CD4-positive, alpha-beta T cell treated with Interleukin-4 for 1 hour (primary cell): ENCODE data around the gene ANO6.
"Not testable (repeated sequence)": the region's sequence is repeated elsewhere in the genome, so short reads cannot be mapped to it uniquely, and the experiment has no call there.

Experiments used
- DNase-seq, 2 donors: peaks; one replicate each; pipeline ENCODE4 v3.0.0-alpha.2; 2020 to 2022

The ANO6 gene

DNA sequence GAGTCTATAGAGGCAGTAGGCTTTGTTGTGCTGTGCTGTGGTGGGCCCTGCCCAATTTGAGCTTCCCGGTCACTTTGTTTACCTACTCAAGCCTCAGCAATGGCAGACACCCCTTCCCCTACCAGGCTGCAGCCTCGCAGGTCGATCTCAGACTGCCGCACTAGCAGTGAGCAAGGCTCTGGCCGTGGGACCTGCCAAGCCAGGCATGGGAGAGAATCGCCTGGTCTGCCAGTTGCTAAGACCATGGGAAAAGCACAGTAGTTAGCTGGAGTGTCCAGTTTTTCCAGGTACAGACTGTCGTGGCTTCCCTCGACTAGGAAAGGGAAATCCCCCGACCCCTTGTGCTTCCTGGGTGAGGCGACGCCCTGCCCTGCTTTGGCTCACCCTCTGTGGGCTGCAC, 26.3 kb downstream of the ANO6 start:
- DNase-seq: no peak

- no peak for DNase-seq
Observed at GRCh38 chr12:45243963-45244362, 28.1 kb downstream of the ANO6 start.

- DNase-seq: peak; percentile 28 to 29
Observed at GRCh38 chr12:45244561-45245343, 28.9 kb downstream of the ANO6 start.

DNA sequence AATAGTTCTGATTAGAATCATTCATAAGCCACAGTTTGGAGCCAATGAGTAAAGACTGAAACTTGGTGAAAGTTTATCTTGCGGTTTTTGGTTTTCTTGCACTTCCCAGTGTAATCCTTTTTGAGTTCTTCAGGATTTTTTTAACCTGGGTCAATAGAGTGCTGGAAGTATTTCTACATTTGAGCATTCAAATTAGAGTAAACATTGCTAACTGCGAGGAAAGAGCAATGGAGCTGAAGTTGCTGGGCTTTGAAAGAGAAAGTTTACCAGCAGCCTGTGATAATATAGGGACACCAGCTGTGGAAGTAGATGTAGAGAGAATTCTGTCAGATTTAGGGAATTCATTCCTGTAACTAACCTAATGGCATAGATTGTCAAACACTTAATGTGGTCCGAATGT, 30.3 kb downstream of the ANO6 start:
- no peak for DNase-seq

DNA sequence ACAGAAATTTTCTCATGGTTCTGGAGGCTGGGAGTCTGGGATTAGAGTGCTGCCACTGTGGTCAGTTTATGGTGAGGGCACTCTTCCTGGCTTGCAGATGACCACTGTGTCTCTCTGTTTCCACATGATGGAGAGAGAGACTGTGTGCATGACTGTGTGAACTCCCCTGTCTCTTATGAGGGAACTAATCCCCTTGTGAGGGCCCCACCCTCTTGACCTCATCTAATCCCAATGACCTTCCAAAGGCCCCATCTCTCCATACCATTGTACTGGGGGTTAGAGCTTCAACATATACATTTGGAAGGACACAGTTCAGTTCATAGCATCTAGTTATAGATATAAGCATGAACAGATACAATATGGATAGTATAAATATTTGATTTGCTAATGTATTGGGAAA, 31.7 kb downstream of the ANO6 start:
- DNase-seq: no peak

DNA sequence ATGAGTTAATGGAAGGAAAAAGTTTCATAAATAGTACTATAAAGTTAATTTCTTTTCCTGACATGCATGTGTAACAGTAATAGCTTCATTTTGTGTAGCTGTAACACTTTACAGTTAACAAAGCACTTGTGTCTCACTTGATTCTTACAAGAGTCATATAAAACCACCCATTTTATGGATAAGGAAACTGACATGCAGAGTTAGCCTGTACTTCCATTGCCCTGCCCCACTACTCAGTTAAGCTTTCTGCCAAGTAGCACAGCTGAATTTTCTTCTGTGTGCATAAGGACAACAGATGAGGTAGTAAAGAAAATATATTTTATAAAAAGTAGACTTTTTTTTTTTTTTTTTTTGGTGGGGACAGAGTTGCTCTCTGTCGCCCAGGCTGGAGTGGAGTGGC, 32.2 kb downstream of the ANO6 start:
- DNase-seq: no peak

DNA sequence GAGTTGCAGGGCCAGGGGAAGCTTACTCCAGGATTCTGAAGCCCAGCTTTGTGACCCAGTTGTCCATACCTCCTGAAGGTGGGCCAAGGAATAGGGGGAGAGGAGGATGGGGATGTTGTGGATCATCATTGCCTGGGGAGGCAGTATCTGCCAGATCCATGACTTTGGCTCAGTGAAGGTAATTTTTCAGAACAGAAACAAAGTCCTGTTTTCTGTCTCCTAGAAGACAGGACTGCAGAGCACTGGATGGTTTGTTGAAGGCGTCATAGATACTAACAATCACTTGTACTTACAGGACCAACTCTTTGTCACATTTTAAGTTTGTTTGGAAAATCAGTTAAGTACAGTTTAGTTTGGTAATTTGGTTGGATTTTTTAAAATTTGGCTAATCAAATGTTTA, 38.4 kb downstream of the ANO6 start:
- no peak for DNase-seq

DNA sequence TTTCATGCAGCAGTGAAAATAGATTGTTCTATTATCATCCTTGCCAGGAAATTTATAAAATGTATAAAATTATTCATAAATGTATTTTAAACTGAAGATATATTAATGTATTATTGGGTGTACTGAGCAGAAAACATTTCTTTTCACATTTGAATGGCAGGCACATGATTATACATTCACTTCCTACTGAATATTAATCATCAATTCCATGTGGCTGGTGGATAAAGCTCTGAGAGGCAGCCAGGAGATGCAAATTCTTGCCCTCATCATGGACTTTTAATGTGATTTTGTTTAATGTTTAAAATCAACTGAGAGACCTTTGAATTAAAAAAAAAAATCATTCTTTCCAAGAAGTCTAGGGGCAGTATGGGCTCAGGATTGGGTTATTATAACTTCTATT, 40.8 kb downstream of the ANO6 start:
- DNase-seq: no peak

DNA sequence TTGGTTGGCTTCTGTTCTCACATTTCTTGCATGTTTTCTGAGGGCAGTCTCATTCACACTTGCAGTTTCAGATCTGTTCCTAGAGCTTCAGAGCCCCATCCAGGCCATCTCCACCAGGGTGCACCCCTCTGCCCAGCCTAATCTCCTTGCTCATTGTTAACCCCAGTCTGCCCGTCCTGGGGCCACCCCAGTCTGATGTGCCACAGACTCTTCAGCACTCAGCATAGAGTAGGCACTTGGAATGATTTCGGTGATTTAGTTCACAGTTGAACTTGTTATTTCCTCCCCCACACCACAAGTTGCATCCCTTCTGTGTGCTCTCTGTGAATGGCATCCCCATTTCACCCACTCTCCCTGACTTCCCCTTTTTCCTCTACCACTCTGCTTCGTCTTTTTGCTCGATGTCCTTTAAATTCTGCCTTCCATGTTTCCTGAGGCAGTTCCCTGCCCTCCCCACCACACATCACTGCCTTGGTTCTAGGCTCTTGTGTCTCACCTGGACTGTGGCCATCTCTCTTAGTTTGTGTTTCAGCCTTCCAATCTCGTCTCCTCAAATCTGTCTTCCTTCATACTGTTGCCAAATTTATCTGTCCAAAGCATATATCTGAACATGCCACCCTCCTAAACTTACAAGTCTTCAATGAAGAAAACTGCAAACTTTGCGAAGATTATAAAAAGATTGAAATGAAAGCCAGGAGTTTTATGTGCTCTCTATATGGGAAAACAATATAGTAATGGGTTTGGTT, 41.5 kb downstream of the ANO6 start:
- DNase-seq: no peak

DNA sequence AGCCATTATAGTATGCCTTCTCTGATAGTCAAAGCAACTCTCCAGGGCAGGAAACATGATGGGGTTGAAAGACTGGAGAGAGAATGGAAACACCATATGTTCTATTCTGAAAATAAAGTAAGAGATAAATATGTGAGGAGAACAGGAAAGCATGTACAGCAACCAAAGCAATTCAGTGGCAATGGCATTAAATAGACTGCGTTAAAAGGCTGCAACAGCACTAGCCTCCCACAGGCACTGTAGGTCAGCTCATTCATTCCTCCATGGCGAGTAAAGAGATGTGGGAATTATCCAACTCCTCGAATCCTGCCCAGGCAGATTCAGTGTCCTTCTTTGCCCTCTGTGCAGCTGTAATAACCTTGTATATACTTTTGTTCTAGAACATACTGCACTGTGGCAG, 43.8 kb downstream of the ANO6 start:
- no peak for DNase-seq

DNA sequence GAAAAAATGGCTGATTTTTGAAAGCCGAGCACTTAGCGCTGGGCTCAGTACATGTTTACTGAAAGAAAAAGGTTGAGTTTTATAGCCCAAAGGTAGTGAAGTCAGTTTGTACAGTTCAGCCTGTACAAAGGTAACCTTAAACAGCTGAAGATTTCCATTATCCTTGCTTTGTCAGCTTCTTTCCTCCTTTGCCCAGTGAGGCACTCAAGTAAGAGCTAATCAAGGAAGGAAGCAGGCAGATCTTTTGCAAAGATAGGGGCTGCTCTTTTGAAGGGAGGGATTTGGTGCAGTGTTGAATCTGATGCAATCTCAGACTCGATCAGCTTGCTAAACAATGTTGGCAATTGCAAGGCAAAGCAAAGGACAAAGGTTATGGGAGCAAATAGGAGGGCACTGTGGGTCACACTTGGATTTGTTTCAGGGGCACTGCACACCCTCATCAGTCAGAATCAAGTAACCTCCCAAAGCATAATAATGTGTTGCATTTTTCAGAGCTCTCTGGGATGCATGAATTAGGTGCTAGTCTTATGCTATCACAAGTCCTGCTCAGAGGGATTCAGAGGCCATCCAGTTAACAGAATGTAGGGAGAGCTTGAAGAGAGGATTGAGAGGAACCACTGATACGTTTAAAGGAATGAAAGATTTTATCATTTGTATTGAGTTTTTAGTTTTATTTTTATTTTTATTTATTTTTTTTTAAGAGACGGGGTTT, 44.4 kb downstream of the ANO6 start:
- no peak for DNase-seq

DNA sequence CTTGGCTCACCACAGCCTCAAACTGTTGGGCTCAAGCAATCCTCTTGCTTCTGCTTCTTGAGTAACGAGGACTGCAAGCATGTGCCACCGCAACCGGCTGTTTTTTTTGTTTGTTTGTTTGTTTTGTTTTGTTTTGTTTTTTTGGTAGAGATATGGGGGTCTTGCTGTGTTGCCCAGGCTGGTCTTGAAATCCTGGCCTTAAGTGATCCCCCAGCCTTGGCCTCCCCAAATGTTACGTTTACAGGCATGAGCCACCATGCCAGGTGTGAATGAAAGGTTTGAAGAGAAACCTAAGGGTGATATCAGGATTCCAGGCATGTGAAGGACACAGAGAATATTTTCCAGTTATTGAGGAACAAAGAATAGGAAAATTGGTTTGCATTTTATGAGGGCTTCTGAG, 45.0 kb downstream of the ANO6 start:
- no peak for DNase-seq

GRCh38 chr12:45262185-45262584, 46.3 kb downstream of the ANO6 start:
- DNase-seq: not testable (repeated sequence)

DNA sequence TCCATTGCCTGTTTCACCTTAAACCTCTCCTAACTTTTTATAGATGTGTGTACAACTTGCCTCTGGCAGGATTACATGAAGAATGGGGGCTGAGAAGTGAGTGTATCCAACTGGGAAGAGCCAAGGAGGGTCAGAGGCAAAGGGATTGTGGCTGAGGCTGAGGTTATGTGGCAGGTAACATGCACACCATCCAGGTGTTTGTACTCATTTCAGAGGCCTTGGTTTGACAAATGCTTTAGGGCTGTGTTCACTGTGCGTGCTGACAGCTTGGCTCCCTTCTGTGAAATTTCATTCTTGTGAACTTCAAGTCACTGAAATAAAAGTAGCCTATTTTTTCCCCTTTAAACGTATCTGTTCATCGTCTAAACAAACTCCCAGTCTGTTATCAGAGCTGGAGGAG, 47.7 kb downstream of the ANO6 start:
- DNase-seq: no peak

DNA sequence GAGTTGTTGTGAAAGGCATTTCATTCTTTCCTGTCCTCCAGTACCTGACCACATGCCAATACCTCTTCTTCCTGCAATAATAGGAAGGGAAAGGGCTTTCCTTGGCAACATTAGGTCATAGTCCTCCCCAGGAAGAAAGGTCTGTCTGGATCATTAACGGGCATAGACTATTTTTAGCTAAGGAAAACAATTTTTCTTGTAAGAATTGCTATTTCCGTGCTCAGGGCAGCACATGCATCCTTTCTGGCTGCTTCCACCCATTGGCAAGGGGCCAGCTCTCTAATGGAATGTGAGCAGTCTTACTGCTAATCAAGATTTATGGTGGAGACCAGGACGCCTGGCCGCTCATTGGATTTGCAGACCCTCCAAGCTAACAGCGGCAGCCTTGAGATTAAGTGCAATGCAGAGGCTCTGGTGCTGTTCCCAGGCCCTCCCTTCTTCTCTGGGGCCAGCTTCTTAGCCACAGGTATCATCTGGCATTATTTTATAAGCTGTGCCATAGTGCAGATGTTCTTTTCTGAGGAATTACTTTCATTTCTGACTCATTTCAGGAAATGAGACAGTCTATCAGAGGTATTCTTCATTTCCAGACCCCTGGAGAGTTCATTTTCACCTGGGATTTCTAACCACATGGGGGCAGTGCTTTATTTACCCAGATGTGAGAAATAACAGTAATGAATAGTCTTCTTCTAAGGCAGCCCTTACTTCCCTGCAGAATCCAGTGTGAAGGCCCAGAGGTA, 52.9 kb downstream of the ANO6 start:
- DNase-seq: peak in 1 of 2 donors; percentile 2

- DNase-seq: no peak
Observed at GRCh38 chr12:45269412-45269751, 53.5 kb downstream of the ANO6 start.

- DNase-seq: no peak
Observed at GRCh38 chr12:45270951-45271350, 55.1 kb downstream of the ANO6 start.

DNA sequence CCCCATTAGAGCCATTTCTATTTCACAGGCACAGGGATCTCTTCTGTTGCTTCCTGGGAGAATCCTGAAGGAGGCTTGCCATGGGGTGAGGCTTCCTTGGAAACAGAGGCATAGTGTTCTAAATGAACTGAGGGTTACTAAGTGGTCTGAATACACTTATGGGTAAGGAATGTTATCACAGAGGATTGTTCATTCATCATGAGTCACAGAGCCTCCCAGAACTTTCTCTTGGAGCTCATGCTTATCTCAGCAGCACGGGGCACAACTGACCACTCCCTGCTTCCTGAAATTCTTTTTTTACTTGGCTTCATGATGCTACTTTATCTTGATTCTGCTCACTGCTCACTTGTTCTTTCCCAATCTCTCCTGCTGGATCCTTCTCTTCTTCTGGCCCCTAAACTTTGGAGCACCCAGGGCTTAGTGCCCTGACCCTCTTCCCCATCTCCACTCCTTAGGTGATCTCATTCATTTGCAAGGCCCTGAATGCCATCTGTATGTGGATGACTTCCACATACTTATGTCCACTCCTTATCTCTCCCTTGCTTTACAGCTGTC, 57.9 kb downstream of the ANO6 start:
- no peak for DNase-seq

DNA sequence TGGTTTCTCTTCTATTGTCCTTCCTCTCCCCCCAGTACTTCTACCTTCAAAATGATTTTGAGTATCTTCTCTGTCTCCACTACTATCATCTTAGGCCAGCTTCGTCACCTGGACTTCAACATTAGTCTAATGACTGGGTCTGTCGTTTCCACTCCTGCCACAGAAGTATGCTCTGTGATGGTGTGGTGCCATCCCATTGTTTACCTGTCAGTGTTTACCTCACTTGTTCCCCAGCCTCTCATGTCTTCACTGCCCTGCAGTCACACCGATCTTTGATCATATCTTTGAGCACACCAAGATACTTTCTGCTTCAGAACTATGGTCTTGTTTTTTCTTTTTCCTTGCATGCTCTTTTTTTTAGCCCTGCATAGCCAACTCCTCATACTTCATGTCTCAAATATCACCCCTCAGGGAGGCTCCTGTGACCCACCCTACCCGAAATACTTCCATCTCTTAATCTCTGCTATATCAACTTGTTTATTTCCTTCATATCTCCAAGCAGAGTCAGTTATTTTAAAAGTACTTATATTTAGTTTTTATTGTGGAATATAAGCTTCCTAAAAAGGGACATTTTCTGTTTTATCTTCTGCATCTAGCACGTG, 60.4 kb downstream of the ANO6 start:
- no peak for DNase-seq

GRCh38 chr12:45278447-45278846, 62.6 kb downstream of the ANO6 start:
- DNase-seq: no peak

DNA sequence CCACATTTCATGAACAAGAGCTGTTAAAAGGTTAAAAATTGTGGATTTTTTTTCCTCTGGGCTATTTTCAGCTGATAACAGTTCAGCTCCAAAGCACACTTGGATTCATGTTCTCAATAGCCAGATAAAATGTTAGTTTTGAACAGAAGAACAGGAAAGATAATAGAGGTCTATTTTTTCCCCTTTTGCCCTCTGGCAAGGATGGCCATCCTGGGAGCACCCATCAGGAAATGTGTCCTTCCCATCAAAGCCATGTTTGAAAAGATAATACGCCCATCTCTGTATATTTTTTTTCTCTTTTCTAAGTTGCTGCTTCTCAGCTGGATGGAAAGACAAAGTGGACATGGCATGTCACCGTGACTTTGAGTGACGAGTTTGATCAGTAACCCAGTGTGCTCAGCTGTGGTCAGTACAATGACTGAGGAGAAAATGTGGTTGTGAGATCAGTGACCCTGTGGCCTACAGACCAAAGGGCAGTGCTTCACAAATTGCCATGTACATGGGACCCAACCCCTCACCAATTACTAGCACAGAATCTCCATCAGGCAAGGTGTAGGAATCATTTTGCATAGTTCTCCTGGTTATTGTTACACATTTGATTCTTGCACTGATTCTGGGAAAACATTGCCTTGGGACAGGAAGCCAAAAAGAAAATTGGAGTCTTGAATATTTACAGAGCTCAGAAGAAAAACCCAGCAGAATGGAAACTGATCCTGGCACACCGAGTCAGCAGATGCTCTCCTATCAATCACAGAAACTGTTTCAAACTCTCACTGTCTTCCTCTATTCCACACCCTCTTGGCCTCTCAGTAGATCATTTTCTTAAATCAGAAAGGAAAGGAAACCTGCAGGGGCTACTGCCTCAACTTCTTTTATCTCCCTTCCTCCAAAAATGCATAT, 64.3 kb downstream of the ANO6 start:
- DNase-seq: no peak
